ENCODE measurements around the gene PHETA2.

DNA sequence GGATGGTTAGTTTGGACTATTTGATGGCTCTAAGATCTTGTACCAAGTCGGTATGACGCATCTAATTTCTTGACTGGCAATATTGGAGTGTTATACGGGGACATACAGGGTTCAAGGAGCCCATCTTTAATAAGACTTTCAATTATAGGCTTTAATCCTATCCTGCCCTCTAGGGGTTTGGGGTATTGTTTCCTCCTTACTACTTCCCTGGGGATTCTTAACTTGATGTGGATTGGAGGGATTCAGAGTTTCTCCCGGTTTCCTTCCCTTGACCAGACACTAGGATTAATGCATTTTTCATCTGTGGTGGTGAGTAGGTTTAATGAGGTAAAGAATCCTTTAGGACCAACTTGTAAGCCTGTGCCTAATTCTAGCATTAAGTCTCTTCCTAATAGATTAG is 37.8 kb downstream of the PHETA2 start:
- TF ChIP-seq, protein P1, sequence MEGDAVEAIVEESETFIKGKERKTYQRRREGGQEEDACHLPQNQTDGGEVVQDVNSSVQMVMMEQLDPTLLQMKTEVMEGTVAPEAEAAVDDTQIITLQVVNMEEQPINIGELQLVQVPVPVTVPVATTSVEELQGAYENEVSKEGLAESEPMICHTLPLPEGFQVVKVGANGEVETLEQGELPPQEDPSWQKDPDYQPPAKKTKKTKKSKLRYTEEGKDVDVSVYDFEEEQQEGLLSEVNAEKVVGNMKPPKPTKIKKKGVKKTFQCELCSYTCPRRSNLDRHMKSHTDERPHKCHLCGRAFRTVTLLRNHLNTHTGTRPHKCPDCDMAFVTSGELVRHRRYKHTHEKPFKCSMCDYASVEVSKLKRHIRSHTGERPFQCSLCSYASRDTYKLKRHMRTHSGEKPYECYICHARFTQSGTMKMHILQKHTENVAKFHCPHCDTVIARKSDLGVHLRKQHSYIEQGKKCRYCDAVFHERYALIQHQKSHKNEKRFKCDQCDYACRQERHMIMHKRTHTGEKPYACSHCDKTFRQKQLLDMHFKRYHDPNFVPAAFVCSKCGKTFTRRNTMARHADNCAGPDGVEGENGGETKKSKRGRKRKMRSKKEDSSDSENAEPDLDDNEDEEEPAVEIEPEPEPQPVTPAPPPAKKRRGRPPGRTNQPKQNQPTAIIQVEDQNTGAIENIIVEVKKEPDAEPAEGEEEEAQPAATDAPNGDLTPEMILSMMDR (IDR thresholded peaks at IDR 0.05) = no peak
- TF ChIP-seq POLR2AphosphoS5 (IDR thresholded peaks at IDR 0.05) = no peak
